K562 treated with DMSO at 1 percent for 4 hours (cell line): Measurements from ENCODE around the gene HEXD. TPM values are rescaled to one million over a fixed set of nuclear protein-coding genes. Genes with fewer than 3 reads are reported as not detected.

Source experiments
- total RNA-seq: library from RNA; unstranded; fragments of 300-600 nt; gene quantifications from 2 replicates; pipeline ENCODE4 v1.2.3, GENCODE V29; 2022; ENCODE audit not compliant: insufficient read depth

The HEXD gene
- total RNA-seq: 28.1 and 33.3 TPM in 2 replicates

GRCh38 chr17:82418001-82418986, at the start of gene HEXD, which contains the start of gene OGFOD3:
Gene HEXD, plus strand, starts transcription at chr17:82418347. Its CDS starts 1,453 bp downstream, at chr17:82419800.
Gene OGFOD3, minus strand, starts transcription at chr17:82418586. Its CDS starts 101 bp downstream, at chr17:82418485.

DNA sequence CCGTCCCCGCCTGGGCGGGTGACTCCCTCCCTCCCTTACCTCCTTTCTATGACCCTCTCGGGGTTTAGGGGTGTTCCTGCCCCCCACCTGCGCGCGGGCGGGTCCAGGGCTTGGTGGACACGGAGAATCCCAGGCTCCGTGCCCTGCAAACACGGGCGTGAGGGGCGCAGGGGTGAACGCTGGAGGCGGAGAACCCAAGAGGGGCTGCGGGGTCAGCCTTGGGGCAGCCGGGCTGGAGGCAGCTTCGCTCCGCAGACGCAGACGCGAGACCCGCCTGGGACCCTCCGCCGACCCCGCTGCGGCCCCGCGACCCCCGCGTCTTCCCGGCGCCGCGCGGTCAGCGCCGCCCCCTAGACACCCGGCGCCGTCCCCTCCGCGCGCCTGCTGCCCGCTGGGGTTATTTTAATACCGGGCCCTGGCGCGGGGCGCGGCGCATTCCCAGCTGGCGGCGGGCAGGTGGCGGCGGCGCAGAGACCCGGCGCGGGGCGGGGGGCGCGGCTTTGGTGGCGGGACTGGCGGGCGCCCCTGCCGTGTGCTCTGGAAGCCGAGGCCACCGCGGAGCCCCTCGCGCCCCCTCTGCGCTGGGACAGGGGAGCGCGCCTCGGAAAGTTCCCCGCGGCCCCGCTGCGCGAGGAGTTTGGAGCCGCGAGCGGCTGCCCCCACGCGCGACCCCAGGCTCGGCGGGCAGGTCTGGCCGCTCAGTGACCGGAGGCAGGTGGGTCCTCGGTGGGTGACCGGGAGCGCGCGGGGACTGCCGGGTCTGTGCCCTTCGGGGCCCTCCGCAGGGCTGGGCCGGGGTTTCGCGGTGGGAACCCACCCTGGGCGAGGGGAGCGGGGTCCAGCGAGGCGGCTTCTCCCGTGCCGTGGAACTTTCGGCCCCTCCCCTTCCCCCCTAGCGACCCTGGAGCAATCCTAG, 46.6 kb upstream of the HEXD start, which contains the start of gene UTS2R:
TSS of gene UTS2R (plus strand) at position 433 of the 916 bp plus-strand sequence. CDS start 2,560 bp downstream, outside the sequence.

GRCh38 chr17:82450357-82451106, 32.4 kb downstream of the HEXD start, which contains the start of gene CYBC1:
Gene CYBC1, minus strand, starts transcription at chr17:82450752. Its CDS starts 1,498 bp downstream, at chr17:82449254.

DNA sequence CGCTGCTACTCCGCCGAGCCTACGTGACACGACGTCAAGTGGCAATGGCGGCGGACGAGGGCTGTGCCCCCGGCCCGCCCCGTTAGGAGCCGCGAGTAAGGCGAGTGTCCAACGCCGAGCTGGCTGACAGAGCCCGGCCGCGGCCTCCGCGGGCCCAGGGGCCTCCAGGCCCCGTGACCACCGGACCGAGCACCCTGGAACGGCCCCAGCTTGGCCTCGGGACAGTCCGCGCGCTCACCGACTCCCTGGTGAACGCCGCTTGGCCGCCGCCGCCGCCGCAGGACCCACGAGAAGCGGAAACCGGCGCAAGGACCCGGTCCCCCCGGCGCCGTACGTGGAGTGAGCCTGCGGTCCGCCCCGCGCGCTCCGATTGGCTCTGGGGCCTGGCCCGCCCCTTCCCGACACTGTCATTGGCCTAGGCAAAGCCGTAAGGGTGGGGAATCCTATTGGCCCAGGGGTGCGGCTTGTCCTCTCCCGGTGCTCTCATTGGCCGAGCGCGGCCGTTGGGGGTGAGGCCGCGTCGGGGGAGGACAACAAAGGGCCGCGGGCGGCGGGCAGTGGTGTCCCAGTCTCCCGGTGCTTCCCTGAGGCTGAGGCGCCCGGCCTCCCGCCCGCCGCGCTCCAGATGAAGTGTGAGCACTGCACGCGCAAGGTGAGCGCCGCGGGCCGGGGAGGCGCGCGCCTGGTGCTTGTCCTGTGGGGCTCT, 40.2 kb downstream of the HEXD start, which contains the start of gene NARF:
TSS of gene NARF (plus strand) at position 563 of the 706 bp plus-strand sequence. CDS start at position 626, 63 bp downstream.

Other genes with a start within 250 kb of the HEXD start
- gene CCDC57, start 205.5 kb upstream of the HEXD start, total RNA-seq: 10.3 TPM in 2 replicates
- gene SLC16A3, start 189.3 kb upstream of the HEXD start, total RNA-seq: 2.8 and 7.4 TPM in 2 replicates
- gene CSNK1D, start 144.6 kb upstream of the HEXD start, total RNA-seq: 106 and 131 TPM in 2 replicates
- 0.76 TPM in 1 of 2 replicates, not detected in the other for gene CD7, start 100.7 kb upstream of the HEXD start, total RNA-seq
- gene SECTM1, start 84.6 kb upstream of the HEXD start, total RNA-seq: not detected in 2 replicates
- 2.2 and 3.4 TPM in 2 replicates for gene TEX19, start 59.1 kb upstream of the HEXD start, total RNA-seq
- not detected in 2 replicates for gene UTS2R, start 46.6 kb upstream of the HEXD start, total RNA-seq
- 21.4 and 23.5 TPM in 2 replicates for gene OGFOD3, start 239 bp downstream of the HEXD start, total RNA-seq
- gene CYBC1, start 32.4 kb downstream of the HEXD start, total RNA-seq: 52.6 and 57.0 TPM in 2 replicates
- 333 and 389 TPM in 2 replicates for gene NARF, start 40.4 kb downstream of the HEXD start, total RNA-seq
- 49.9 and 59.4 TPM in 2 replicates for gene FOXK2, start 101.4 kb downstream of the HEXD start, total RNA-seq
- gene WDR45B, start 230.1 kb downstream of the HEXD start, total RNA-seq: 37.2 and 41.3 TPM in 2 replicates